H1 (cell line): ENCODE data around the gene PARD6A. TPM values are rescaled to one million over a fixed set of nuclear protein-coding genes. Genes with fewer than 3 reads are reported as not detected.

Experiments
- CTCF ChIA-PET: fragments of 300-600 bp; sonication (Branson Sonifier 250); formaldehyde crosslinking; loops from one replicate; lab custom pipeline; 2021; ENCODE audit not compliant: partially characterized antibody; lab: Charles Lee
- POLR2A ChIA-PET: fragments of 300-600 bp; sonication (Branson Sonifier 250); formaldehyde crosslinking; loops from one replicate; lab custom pipeline; 2021; ENCODE audit warnings: inconsistent platforms; ENCODE audit not compliant: partially characterized antibody; lab: Charles Lee
- DNase-seq, 2 experiments: peaks; one replicate each; pipeline versions ENCODE4 v3.0.0 to v3.0.0-alpha.2; 2010 to 2022; ENCODE audit warnings: low spot score in 2 of 2, low read depth in 1 of 2, mixed read lengths in 1 of 2
- FAIRE-seq: peaks from 2 replicates; lab custom pipeline; 2011; peaks lifted over from hg19 to GRCh38; lab: Jason Lieb, UNC
- H2AFZ ChIP-seq: 2 replicates; pipeline ENCODE4 v1.8.1; 2012; ENCODE audit warnings: low read length, inconsistent platforms
- H2AK5ac ChIP-seq: 2 replicates; pipeline ENCODE4 v1.6.1; 2013; ENCODE audit warnings: low read depth, low read length
- H2BK120ac ChIP-seq: replicated peaks from 2 replicates; pipeline ENCODE3; 2013; ENCODE audit warnings: low read depth, low read length, inconsistent platforms
- H2BK12ac ChIP-seq: 2 replicates; pipeline ENCODE4 v1.6.1; 2013; ENCODE audit warnings: low read depth, low read length
- H2BK15ac ChIP-seq: 2 replicates; pipeline ENCODE4 v1.6.1; 2013; ENCODE audit warnings: low read length
- H2BK20ac ChIP-seq: 2 replicates; pipeline ENCODE4 v1.6.1; 2013; ENCODE audit warnings: low read length
- H2BK5ac ChIP-seq: 2 replicates; pipeline ENCODE4 v1.6.1; 2013; ENCODE audit warnings: low read depth, low read length
- H3K14ac ChIP-seq: 2 replicates; pipeline ENCODE4 v1.6.1; 2013; ENCODE audit warnings: inconsistent platforms; ENCODE audit not compliant: insufficient read length
- H3K18ac ChIP-seq: 2 replicates; pipeline ENCODE4 v1.6.1; 2013; ENCODE audit warnings: low read length; ENCODE audit errors: extremely low read depth
- H3K23ac ChIP-seq: 2 replicates; pipeline ENCODE4 v1.6.1; 2013; ENCODE audit warnings: inconsistent platforms; ENCODE audit not compliant: insufficient read length
- H3K23me2 ChIP-seq: 2 replicates; pipeline ENCODE4 v1.6.1; 2013; ENCODE audit warnings: low read depth, low read length
- H3K27ac ChIP-seq: 2 replicates; pipeline ENCODE4 v1.6.1; 2011; ENCODE audit warnings: low read depth, low read length, inconsistent platforms
- H3K27me3 ChIP-seq, 4 experiments: replicated peaks in 1 of 4; 1 replicate in 1 of 4; 2 replicates in 3 of 4; pipeline versions ENCODE4 v1.6.1 to v1.8.1; 2011 to 2013; ENCODE audit warnings: low read length in 3 of 4, mild to moderate bottlenecking in 3 of 4, inconsistent platforms in 2 of 4, mixed read lengths in 2 of 4, moderate library complexity in 1 of 4; ENCODE audit not compliant: control insufficient read depth in 3 of 4, insufficient read depth in 3 of 4; ENCODE audit errors: extremely low read depth in 1 of 4
- H3K36me3 ChIP-seq, 4 experiments: 2 replicates each; pipeline versions ENCODE4 v1.6.1 to v1.8.1; 2011 to 2013; ENCODE audit warnings: mild to moderate bottlenecking in 4 of 4, low read length in 3 of 4, moderate library complexity in 2 of 4, control low read depth in 1 of 4, inconsistent platforms in 1 of 4; ENCODE audit not compliant: insufficient read depth in 4 of 4, control insufficient read depth in 2 of 4
- H3K4ac ChIP-seq: replicated peaks from 2 replicates; pipeline ENCODE3; 2013; ENCODE audit warnings: low read length, low read depth, mixed read lengths, inconsistent platforms; ENCODE audit not compliant: insufficient read length
- H3K4me1 ChIP-seq, 4 experiments: replicated peaks in 1 of 4; 1 replicate in 1 of 4; 2 replicates in 3 of 4; pipeline versions ENCODE4 v1.6.1 to v1.8.1; 2011 to 2013; ENCODE audit warnings: low read length in 3 of 4, inconsistent platforms in 2 of 4, mixed read lengths in 1 of 4; ENCODE audit not compliant: insufficient read depth in 4 of 4, control insufficient read depth in 3 of 4
- H3K4me2 ChIP-seq, 2 experiments: 2 replicates each; pipeline versions ENCODE4 v1.6.1 to v1.8.1; 2011 to 2013; ENCODE audit warnings: low read depth in 2 of 2, low read length in 2 of 2, control low read depth in 1 of 2, inconsistent platforms in 1 of 2, mild to moderate bottlenecking in 1 of 2; ENCODE audit not compliant: insufficient read depth in 1 of 2
- H3K4me3 ChIP-seq, 4 experiments: fragments of 200-600, 300-600 bp in 1 of 4; sonication (generic), shearing (Covaris generic), sonication (Bioruptor Twin) in 1 of 4; 2 replicates each; pipeline versions ENCODE4 v1.5.1 to v1.8.1; 2011 to 2016; ENCODE audit warnings: low read length in 4 of 4, low read depth in 3 of 4, control low read depth in 2 of 4, inconsistent platforms in 2 of 4, mild to moderate bottlenecking in 2 of 4, mixed read lengths in 1 of 4, moderate library complexity in 1 of 4; ENCODE audit not compliant: insufficient read depth in 2 of 4; ENCODE audit errors: extremely low read depth in 1 of 4
- H3K56ac ChIP-seq: replicated peaks from 2 replicates; pipeline ENCODE3; 2013; ENCODE audit warnings: low read depth, mild to moderate bottlenecking, mixed read lengths, low read length, inconsistent platforms; ENCODE audit not compliant: insufficient read length
- H3K79me1 ChIP-seq: 2 replicates; pipeline ENCODE4 v1.6.1; 2013; ENCODE audit warnings: low read depth, low read length, control low read depth
- H3K79me2 ChIP-seq, 2 experiments: 2 replicates each; pipeline versions ENCODE4 v1.6.1 to v1.8.1; 2012 to 2013; ENCODE audit warnings: low read length in 2 of 2, mild to moderate bottlenecking in 2 of 2, inconsistent platforms in 1 of 2; ENCODE audit not compliant: insufficient read depth in 2 of 2, control insufficient read depth in 1 of 2
- H3K9ac ChIP-seq, 4 experiments: replicated peaks in 1 of 4; 1 replicate in 1 of 4; 2 replicates in 3 of 4; pipeline versions ENCODE4 v1.6.1 to v1.8.1; 2011 to 2013; ENCODE audit warnings: low read depth in 3 of 4, low read length in 3 of 4, control low read depth in 2 of 4, mild to moderate bottlenecking in 2 of 4, moderate library complexity in 2 of 4, inconsistent platforms in 1 of 4; ENCODE audit errors: extremely low read depth in 1 of 4
- H3K9me3 ChIP-seq, 2 experiments: 2 replicates each; pipeline versions ENCODE4 v1.6.1 to v1.8.1; 2012 to 2013; ENCODE audit warnings: mild to moderate bottlenecking in 2 of 2, moderate library complexity in 2 of 2, control low read depth in 1 of 2, inconsistent platforms in 1 of 2, low read depth in 1 of 2, low read length in 1 of 2, mixed read lengths in 1 of 2; ENCODE audit not compliant: insufficient read depth in 2 of 2
- H4K20me1 ChIP-seq, 2 experiments: replicated peaks in 1 of 2; 2 replicates each; pipeline versions ENCODE3 to v1.8.1; 2011 to 2013; ENCODE audit warnings: inconsistent platforms in 2 of 2, low read length in 2 of 2, mild to moderate bottlenecking in 1 of 2; ENCODE audit not compliant: insufficient read depth in 2 of 2, control insufficient read depth in 1 of 2
- H4K5ac ChIP-seq: 2 replicates; pipeline ENCODE4 v1.6.1; 2013; ENCODE audit warnings: low read length, low read depth, mixed read lengths, inconsistent platforms; ENCODE audit not compliant: insufficient read length
- H4K8ac ChIP-seq: 2 replicates; pipeline ENCODE4 v1.8.0; 2013; ENCODE audit warnings: mild to moderate bottlenecking, moderate library complexity, low read length, inconsistent platforms; ENCODE audit not compliant: insufficient read depth; ENCODE audit errors: extremely low read depth
- H4K91ac ChIP-seq: replicated peaks from 2 replicates; pipeline ENCODE3; 2013; ENCODE audit warnings: low read length, mixed read lengths, inconsistent platforms; ENCODE audit not compliant: insufficient read length
- ASH2L ChIP-seq: fragments of 200-600, 300-600 bp; sonication (generic); IDR thresholded peaks from one replicate; pipeline ENCODE4 v1.7.1; 2017; ENCODE audit warnings: low read length
- CBX5 ChIP-seq: fragments of 300-800, 300-1000 bp; sonication (generic); IDR thresholded peaks from 2 replicates; pipeline ENCODE4 v1.7.1; 2016; ENCODE audit warnings: antibody characterized with exemption, low read length, low read depth
- EGR1 ChIP-seq: IDR thresholded peaks from 2 replicates; pipeline ENCODE4 v1.6.1; 2011; ENCODE audit warnings: low read depth, low read length, borderline replicate concordance
- GABPA ChIP-seq: IDR thresholded peaks from 2 replicates; pipeline ENCODE4 v1.6.1; 2011; ENCODE audit warnings: mild to moderate bottlenecking, low read length, moderate library complexity, borderline replicate concordance; ENCODE audit not compliant: insufficient read depth
- HDAC6 ChIP-seq: IDR thresholded peaks from one replicate; pipeline ENCODE4 v1.7.1; 2012; ENCODE audit warnings: low read depth, mild to moderate bottlenecking, inconsistent platforms, low read length, moderate library complexity
- KDM1A ChIP-seq: fragments of 200-600, 300-600 bp; sonication (generic); IDR thresholded peaks from 2 replicates; pipeline ENCODE4 v1.7.1; 2016; ENCODE audit warnings: mild to moderate bottlenecking, low read length, borderline replicate concordance
- MAX ChIP-seq: IDR thresholded peaks from 2 replicates; pipeline ENCODE4 v1.6.1; 2012; ENCODE audit warnings: inconsistent platforms
- RFX5 ChIP-seq: IDR thresholded peaks from 2 replicates; pipeline ENCODE4 v1.6.1; 2011; ENCODE audit warnings: low read depth, low read length, improper control_type of control experiment, borderline replicate concordance
- SAP30 ChIP-seq: fragments of 300-600 bp; sonication (generic); IDR thresholded peaks from 2 replicates; pipeline ENCODE4 v1.7.1; 2012; ENCODE audit warnings: low read length, moderate library complexity, mild to moderate bottlenecking, inconsistent platforms; ENCODE audit not compliant: insufficient read depth, insufficient replicate concordance
- SIRT6 ChIP-seq: IDR thresholded peaks from one replicate; pipeline ENCODE4 v1.7.1; 2012; ENCODE audit warnings: low read length, inconsistent platforms
- WGBS, 2 experiments: shearing (Covaris generic) in 1 of 2; methylation state at CpG; one replicate each; pipeline versions ENCODE4 v1.1.6 to v1.1.7; 2013 to 2015; ENCODE audit warnings: low lambda C conversion rate in 2 of 2, mixed read lengths in 2 of 2, inconsistent platforms in 1 of 2, low coverage in 1 of 2, missing lambda C conversion rate in 1 of 2; ENCODE audit not compliant: insufficient replicate concordance in 2 of 2, insufficient coverage in 1 of 2, insufficient read length in 1 of 2; ENCODE audit errors: extremely low coverage in 1 of 2, missing lambda C conversion rate in 1 of 2; 5-methylcytosine and 5-hydroxymethylcytosine counted together
- polyA plus RNA-seq, 7 experiments: library from polyadenylated mRNA; depleted of rRNA in 3 of 7; stranded (reverse) in 5 of 7; unstranded in 2 of 7; fragments of >200 nt in 5 of 7; fragments of 200-250 nt in 2 of 7; gene quantifications; 1 replicate in 5 of 7; 2 replicates in 1 of 7; 4 replicates in 1 of 7; pipeline versions ENCODE4 v1.2.1 to v1.2.3, GENCODE V29; 2011 to 2013; ENCODE audit warnings: missing spikeins in 2 of 7, mixed read lengths in 2 of 7
- total RNA-seq: library from RNA; stranded (reverse); fragmentation: NEBNext Ultra II Directional; extraction: Animal tissue kit (Norgen Biotek cat#: 25700); gene quantifications from 2 replicates; pipeline ENCODE4 v1.2.1, GENCODE V29; 2021
- TF ChIP-seq, protein P1 (sequence below), 3 experiments: IDR thresholded peaks; 1 replicate in 2 of 3; 2 replicates in 1 of 3; pipeline versions ENCODE4 v1.5.1 to v1.6.1; 2011; ENCODE audit warnings: low read length in 3 of 3, mild to moderate bottlenecking in 3 of 3, inconsistent platforms in 2 of 3, low read depth in 1 of 3, moderate library complexity in 1 of 3; ENCODE audit not compliant: insufficient read depth in 1 of 3; ENCODE audit errors: control extremely low read depth in 1 of 3

PARD6A gene
- total and polyA plus RNA-seq, 2 of the 8 experiments (the other 6 are each of a cell fraction or from before 2014, with no cell fraction given): 15.1 to 21.8 TPM

- Histone ChIP-seq H3K4ac (no peak overlapping the region), H3K23me2 (no peaks in the 10 kb centered on the region), H2BK20ac (no peak overlapping the region), H4K91ac (no peak overlapping the region), H3K9ac (no peak overlapping the region), H3K18ac (no peak overlapping the region; the same call in 1 of the 2 replicates), H3K27ac (no peak overlapping the region), H3K79me2 (no peaks in the 10 kb centered on the region), H2BK5ac (no peak overlapping the region), H3K4me1 (peaks cover 0 to 3% (median 0%) of the 10 kb centered on the region in 4 experiments; a peak in 1 of 7 replicates), H3K14ac (no peak overlapping the region), H2BK15ac (no peak overlapping the region), H2BK12ac (no peak overlapping the region), H2BK120ac (no peak overlapping the region), H3K79me1 (no peaks in the 10 kb centered on the region; the same call in none of the 2 replicates), H3K56ac (no peak overlapping the region), H4K5ac (no peak overlapping the region), H2AK5ac (no peak overlapping the region), H4K20me1 (peaks cover 0 to 8% of the 10 kb centered on the region in 2 experiments), H3K4me3 (no peak overlapping the region), H3K4me2 (no peak overlapping the region), H4K8ac (no peak overlapping the region), H3K9me3 (no peaks in the 10 kb centered on the region), H2AFZ (no peak overlapping the region), H3K23ac (no peak overlapping the region), H3K36me3 (0 out of 8 replicates have a peak, but pooled peaks cover 0 to 3% (median 0%) of the 10 kb centered on the region in 4 experiments), H3K27me3 (no peaks in the 10 kb centered on the region)
- WGBS, 2 experiments: 99% methylated on average over 17 of the region's 17 CpGs; no CpG with 5 or more reads in 1 of the 2 experiments
- ChIA-PET POLR2A (no interaction called here), CTCF (interaction anchor here (1.3 to 5.5 kb wide), 2 partner anchors 12 to 141 kb away, joined by 5 to 46 read pairs; no protein-coding TSS in a partner anchor)
- FAIRE-seq (no peak), DNase-seq (no peak)
- TF ChIP-seq, protein P1, sequence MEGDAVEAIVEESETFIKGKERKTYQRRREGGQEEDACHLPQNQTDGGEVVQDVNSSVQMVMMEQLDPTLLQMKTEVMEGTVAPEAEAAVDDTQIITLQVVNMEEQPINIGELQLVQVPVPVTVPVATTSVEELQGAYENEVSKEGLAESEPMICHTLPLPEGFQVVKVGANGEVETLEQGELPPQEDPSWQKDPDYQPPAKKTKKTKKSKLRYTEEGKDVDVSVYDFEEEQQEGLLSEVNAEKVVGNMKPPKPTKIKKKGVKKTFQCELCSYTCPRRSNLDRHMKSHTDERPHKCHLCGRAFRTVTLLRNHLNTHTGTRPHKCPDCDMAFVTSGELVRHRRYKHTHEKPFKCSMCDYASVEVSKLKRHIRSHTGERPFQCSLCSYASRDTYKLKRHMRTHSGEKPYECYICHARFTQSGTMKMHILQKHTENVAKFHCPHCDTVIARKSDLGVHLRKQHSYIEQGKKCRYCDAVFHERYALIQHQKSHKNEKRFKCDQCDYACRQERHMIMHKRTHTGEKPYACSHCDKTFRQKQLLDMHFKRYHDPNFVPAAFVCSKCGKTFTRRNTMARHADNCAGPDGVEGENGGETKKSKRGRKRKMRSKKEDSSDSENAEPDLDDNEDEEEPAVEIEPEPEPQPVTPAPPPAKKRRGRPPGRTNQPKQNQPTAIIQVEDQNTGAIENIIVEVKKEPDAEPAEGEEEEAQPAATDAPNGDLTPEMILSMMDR (IDR thresholded peaks at IDR 0.05; ENCODE audit: control extremely low read depth in 1 of 3, insufficient read depth in 1 of 3, low read depth in 1 of 3, low read length in 3 of 3): no peak
- TF ChIP-seq SIRT6 (no peak), MAX (no peak), RFX5 (no peak), HDAC6 (no peak), ASH2L (no peak), CBX5 (no peak), EGR1 (no peak), SAP30 (no peak), KDM1A (no peak), GABPA (no peak)
Measured at GRCh38 chr16:67675579-67675935, 14.8 kb downstream of the PARD6A start.
